Body of pancreas (tissue), 4 donors: ENCODE data around the gene SOD1. TPM values are rescaled to one million over a fixed set of nuclear protein-coding genes. Genes with fewer than 3 reads are reported as not detected.

ENCODE experiments used
- ATAC-seq: fragments of 150-250 bp; one replicate; pipeline ENCODE4 v1.9.1; 2016
- DNase-seq, 4 donors: peaks; one replicate each; pipeline ENCODE4 v3.0.0-alpha.2; 2019
- H3K27ac ChIP-seq, 4 donors: fragments of 200-600 bp; sonication (generic); 1 replicate in 3 of 4; 2 replicates in 1 of 4; pipeline versions ENCODE4 v1.5.1 to v1.6.1; 2016 to 2019; ENCODE audit warnings: mild to moderate bottlenecking in 1 of 4, mixed read lengths in 1 of 4, moderate library complexity in 1 of 4
- H3K27me3 ChIP-seq, 2 donors: fragments of 200-600 bp; sonication (generic); one replicate each; pipeline ENCODE4 v1.6.0; 2016; ENCODE audit warnings: mild to moderate bottlenecking in 1 of 2
- H3K36me3 ChIP-seq, 2 donors: fragments of 200-600 bp; sonication (generic); replicated peaks in 1 of 2; 2 replicates each; pipeline ENCODE4 v1.5.1; 2016; ENCODE audit warnings: low read depth in 2 of 2; ENCODE audit not compliant: insufficient read depth in 1 of 2
- H3K4me1 ChIP-seq: fragments of 200-600 bp; sonication (generic); one replicate; pipeline ENCODE4 v1.6.0; 2016
- H3K4me3 ChIP-seq, 2 donors: fragments of 200-600 bp; sonication (generic); 1 replicate in 1 of 2; 2 replicates in 1 of 2; pipeline ENCODE4 v1.5.1; 2016 to 2019
- H3K9me3 ChIP-seq, 3 donors: fragments of 200-600 bp; sonication (generic); 1 replicate in 2 of 3; 2 replicates in 1 of 3; pipeline ENCODE4 v1.5.1; 2016
- CTCF ChIP-seq, 7 experiments: fragments of 450-650 bp in 4 of 7; fragments of 200-600 bp in 3 of 7; sonication (generic) in 3 of 7; IDR thresholded peaks; one replicate each; pipeline ENCODE4 v1.5.1; 2016 to 2019; ENCODE audit warnings: antibody characterized with exemption in 7 of 7
- POLR2A ChIP-seq, 3 donors: fragments of 450-650 bp; IDR thresholded peaks; one replicate each; pipeline ENCODE4 v1.6.1; 2016; ENCODE audit warnings: antibody characterized with exemption in 3 of 3, mild to moderate bottlenecking in 2 of 3
- WGBS, 2 donors: methylation state at CpG; one replicate each; pipeline ENCODE4 v1.1.5; 2017; 5-methylcytosine and 5-hydroxymethylcytosine counted together
- intact Hi-C: fragments of 100-400 bp; cut with DNase I; formaldehyde crosslinking; loops from one replicate; pipeline ENCODE4 v1.15.1; 2023
- total RNA-seq, 2 donors: library from RNA; depleted of rRNA; stranded (reverse); fragments of >200 nt; gene quantifications; one replicate each; pipeline ENCODE4 v1.1.0, GENCODE V29; 2016

The SOD1 gene
- total RNA-seq, 2 donors from 2014 or later = 77.6 to 84.7 TPM

GRCh38 chr21:31684918-31685317 lies 25.4 kb downstream of the SOD1 start:
- intact Hi-C loops = no loop called here
- Histone ChIP-seq H3K36me3 (peaks cover 0 to 16% of the 10 kb centered on the region in 2 donors), H3K4me3 (no peak overlapping the region), H3K27ac (no peak overlapping the region), H3K9me3 (no peaks in the 10 kb centered on the region), H3K4me1 (no peaks in the 10 kb centered on the region), H3K27me3 (no peaks in the 10 kb centered on the region)
- DNase-seq = no peak
- 88 to 91% methylated on average over 7 of the region's 7 CpGs for WGBS, 2 donors
- no peak for TF ChIP-seq CTCF (IDR thresholded peaks at IDR 0.05)
- TF ChIP-seq POLR2A (IDR thresholded peaks at IDR 0.05) = no peak
- ATAC-seq = no peak

- TF ChIP-seq CTCF (IDR thresholded peaks at IDR 0.05) (no peak), POLR2A (IDR thresholded peaks at IDR 0.05) (no peak)
- 47 to 49% methylated on average over 7 of the region's 7 CpGs for WGBS, 2 donors
- DNase-seq (no peak), ATAC-seq (no peak)
- H3K27me3 ChIP-seq = no peaks in the 10 kb centered on the region
- H3K4me1 ChIP-seq = no peaks in the 10 kb centered on the region
- H3K4me3 ChIP-seq = no peak overlapping the region
- peaks cover 0 to 21% of the 10 kb centered on the region in 2 donors for H3K36me3 ChIP-seq
- intact Hi-C loops = no loop called here
- H3K9me3 ChIP-seq = no peaks in the 10 kb centered on the region
- no peak overlapping the region for H3K27ac ChIP-seq
Measured at GRCh38 chr21:31686272-31686915, 26.9 kb downstream of the SOD1 start.

GRCh38 chr21:31687108-31687507 lies 27.6 kb downstream of the SOD1 start:
- DNase-seq (no peak), ATAC-seq (no peak)
- intact Hi-C loops = no loop called here
- no peak overlapping the region for H3K4me3 ChIP-seq
- no peaks in the 10 kb centered on the region for H3K4me1 ChIP-seq
- TF ChIP-seq POLR2A (IDR thresholded peaks at IDR 0.05) (no peak), CTCF (IDR thresholded peaks at IDR 0.05) (no peak)
- no peaks in the 10 kb centered on the region for H3K9me3 ChIP-seq
- 90% methylated on average over 2 of the region's 2 CpGs for WGBS, 2 donors
- H3K36me3 ChIP-seq = peaks cover 0 to 22% of the 10 kb centered on the region in 2 donors
- H3K27me3 ChIP-seq = no peaks in the 10 kb centered on the region
- no peak overlapping the region for H3K27ac ChIP-seq

- Histone ChIP-seq H3K4me3 (no peak overlapping the region), H3K27me3 (no peaks in the 10 kb centered on the region), H3K36me3 (peaks cover 5 to 33% of the 10 kb centered on the region in 2 donors), H3K4me1 (no peaks in the 10 kb centered on the region), H3K9me3 (no peaks in the 10 kb centered on the region), H3K27ac (no peak overlapping the region)
- DNase-seq (no peak), ATAC-seq (no peak)
- TF ChIP-seq CTCF (IDR thresholded peaks at IDR 0.05) = no peak
- TF ChIP-seq POLR2A (IDR thresholded peaks at IDR 0.05) = no peak
- intact Hi-C loops = no loop called here
- 94% methylated on average over 5 of the region's 5 CpGs for WGBS, 2 donors
Measured at GRCh38 chr21:31688603-31689368, 29.3 kb downstream of the SOD1 start.
